ENCODE measurements around the gene ZNF296. TPM values are rescaled to one million over a fixed set of nuclear protein-coding genes. Genes with fewer than 3 reads are reported as not detected.

Gene ZNF296
- total RNA-seq, 1 donor from 2014 or later, result 0.45 TPM

GRCh38 chr19:45104658-45105349 lies 28.5 kb upstream of the ZNF296 start:
- ATAC-seq (no peak), DNase-seq (ENCODE audit: low spot score) (no peak)
- intact Hi-C loops (cut with DNase I), result no loop called here

- peak; percentile 40 for ATAC-seq
- intact Hi-C loops (cut with DNase I), result no loop called here
Measured at GRCh38 chr19:45103508-45104319, 27.4 kb upstream of the ZNF296 start.

GRCh38 chr19:45103156-45103507 lies 26.9 kb upstream of the ZNF296 start:
- intact Hi-C loops (cut with DNase I), result no loop called here
- peak; percentile 73 for ATAC-seq
- no peak for DNase-seq (ENCODE audit: low spot score)

More at GRCh38 chr19:45103508-45104319, 27.4 kb upstream of the ZNF296 start:
- no peak for DNase-seq (ENCODE audit: low spot score)

GRCh38 chr19:45102481-45102880 lies 26.2 kb upstream of the ZNF296 start:
- intact Hi-C loops (cut with DNase I), result no loop called here
- no peak for DNase-seq (ENCODE audit: low spot score)
- no peak for ATAC-seq

GRCh38 chr19:45101806-45102205 lies 25.5 kb upstream of the ZNF296 start:
- DNase-seq (ENCODE audit: low spot score), result no peak
- intact Hi-C loops (cut with DNase I), result no loop called here
- no peak for ATAC-seq

GRCh38 chr19:45100846-45101252 lies 24.6 kb upstream of the ZNF296 start:
- ATAC-seq (no peak), DNase-seq (ENCODE audit: low spot score) (no peak)
- intact Hi-C loops (cut with DNase I), result no loop called here

- DNase-seq (ENCODE audit: low spot score) (no peak), ATAC-seq (no peak)
- intact Hi-C loops (cut with DNase I), result no loop called here
Measured at GRCh38 chr19:45100201-45100600, 23.9 kb upstream of the ZNF296 start.

GRCh38 chr19:45099467-45100191 lies 23.4 kb upstream of the ZNF296 start:
- intact Hi-C loops (cut with DNase I), result no loop called here
- ATAC-seq, result no peak
- no peak for DNase-seq (ENCODE audit: low spot score)

- intact Hi-C loops (cut with DNase I), result no loop called here
- DNase-seq (ENCODE audit: low spot score) (no peak), ATAC-seq (peak; percentile 37)
Measured at GRCh38 chr19:45098521-45099466, 22.5 kb upstream of the ZNF296 start.

- ATAC-seq (peak; percentile 77), DNase-seq (ENCODE audit: low spot score) (peak; percentile 67)
Measured at GRCh38 chr19:45097776-45098520, 21.7 kb upstream of the ZNF296 start.

GRCh38 chr19:45097450-45097775 lies 21.1 kb upstream of the ZNF296 start:
- ATAC-seq, result no peak
- intact Hi-C loops (cut with DNase I), result no loop called here

More at GRCh38 chr19:45097776-45098520, 21.7 kb upstream of the ZNF296 start:
- intact Hi-C loops (cut with DNase I), result no loop called here

GRCh38 chr19:45096700-45097099 lies 20.4 kb upstream of the ZNF296 start:
- DNase-seq (ENCODE audit: low spot score), result no peak
- no peak for ATAC-seq
- intact Hi-C loops (cut with DNase I), result no loop called here

More at GRCh38 chr19:45097450-45097775, 21.1 kb upstream of the ZNF296 start:
- no peak for DNase-seq (ENCODE audit: low spot score)

GRCh38 chr19:45095496-45096413 lies 19.5 kb upstream of the ZNF296 start:
- no peak for DNase-seq (ENCODE audit: low spot score)
- ATAC-seq, result no peak
- intact Hi-C loops (cut with DNase I), result no loop called here

GRCh38 chr19:45094707-45095106 lies 18.4 kb upstream of the ZNF296 start:
- no peak for DNase-seq (ENCODE audit: low spot score)
- intact Hi-C loops (cut with DNase I), result no loop called here
- no peak for ATAC-seq

- ATAC-seq, result no peak
- intact Hi-C loops (cut with DNase I), result no loop called here
- no peak for DNase-seq (ENCODE audit: low spot score)
Measured at GRCh38 chr19:45094137-45094536, 17.9 kb upstream of the ZNF296 start.

GRCh38 chr19:45092747-45093678 lies 16.7 kb upstream of the ZNF296 start, which contains the start of gene PPP1R37:
TSS of gene PPP1R37 (plus strand) at chr19:45093179. CDS start at chr19:45093326, 147 bp downstream.
- intact Hi-C loops (cut with DNase I), result no loop called here
- ATAC-seq (peak; percentile 95), DNase-seq (ENCODE audit: low spot score) (peak; percentile 95)
